Measurements from ENCODE around the gene CFAP20DC.

- TF ChIP-seq, protein P1, sequence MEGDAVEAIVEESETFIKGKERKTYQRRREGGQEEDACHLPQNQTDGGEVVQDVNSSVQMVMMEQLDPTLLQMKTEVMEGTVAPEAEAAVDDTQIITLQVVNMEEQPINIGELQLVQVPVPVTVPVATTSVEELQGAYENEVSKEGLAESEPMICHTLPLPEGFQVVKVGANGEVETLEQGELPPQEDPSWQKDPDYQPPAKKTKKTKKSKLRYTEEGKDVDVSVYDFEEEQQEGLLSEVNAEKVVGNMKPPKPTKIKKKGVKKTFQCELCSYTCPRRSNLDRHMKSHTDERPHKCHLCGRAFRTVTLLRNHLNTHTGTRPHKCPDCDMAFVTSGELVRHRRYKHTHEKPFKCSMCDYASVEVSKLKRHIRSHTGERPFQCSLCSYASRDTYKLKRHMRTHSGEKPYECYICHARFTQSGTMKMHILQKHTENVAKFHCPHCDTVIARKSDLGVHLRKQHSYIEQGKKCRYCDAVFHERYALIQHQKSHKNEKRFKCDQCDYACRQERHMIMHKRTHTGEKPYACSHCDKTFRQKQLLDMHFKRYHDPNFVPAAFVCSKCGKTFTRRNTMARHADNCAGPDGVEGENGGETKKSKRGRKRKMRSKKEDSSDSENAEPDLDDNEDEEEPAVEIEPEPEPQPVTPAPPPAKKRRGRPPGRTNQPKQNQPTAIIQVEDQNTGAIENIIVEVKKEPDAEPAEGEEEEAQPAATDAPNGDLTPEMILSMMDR (conservative IDR thresholded peaks at IDR 0.05; ENCODE audit: low read length): no peak
- TF ChIP-seq EZH2phosphoT487 (IDR thresholded peaks at IDR 0.05; ENCODE audit: borderline replicate concordance, low read depth, low read length): no peak
Measured at GRCh38 chr3:58766587-58767282, 283.1 kb downstream of the CFAP20DC start.
